ENCODE results near the gene LRRC59.
"Not testable (repeated sequence)": the region's sequence is repeated elsewhere in the genome, so short reads cannot be mapped to it uniquely, and the experiment has no call there.

The LRRC59 gene

GRCh38 chr17:50424996-50425681 lies 27.8 kb upstream of the LRRC59 start:
- no peak for DNase-seq (ENCODE audit: low spot score)

GRCh38 chr17:50424246-50424995 lies 27.1 kb upstream of the LRRC59 start:
- no peak for DNase-seq (ENCODE audit: low spot score)

- peak; percentile 97 for DNase-seq (ENCODE audit: low spot score)
Observed at GRCh38 chr17:50423553-50424159, 26.3 kb upstream of the LRRC59 start.

GRCh38 chr17:50422738-50423137 lies 25.4 kb upstream of the LRRC59 start:
- no peak for DNase-seq (ENCODE audit: low spot score)

- DNase-seq (ENCODE audit: low spot score), result no peak
Observed at GRCh38 chr17:50421308-50422051, 24.2 kb upstream of the LRRC59 start.

GRCh38 chr17:50420419-50421112 lies 23.2 kb upstream of the LRRC59 start:
- peak; percentile 42 for DNase-seq (ENCODE audit: low spot score)

- not testable (repeated sequence) for DNase-seq (ENCODE audit: low spot score)
Observed at GRCh38 chr17:50419577-50419976, 22.3 kb upstream of the LRRC59 start.

GRCh38 chr17:50414808-50415207 lies 17.5 kb upstream of the LRRC59 start:
- no peak for DNase-seq (ENCODE audit: low spot score)

GRCh38 chr17:50412188-50412732 lies 14.9 kb upstream of the LRRC59 start:
- no peak for DNase-seq (ENCODE audit: low spot score)

GRCh38 chr17:50407921-50408320 lies 10.6 kb upstream of the LRRC59 start:
- peak; percentile 22 for DNase-seq (ENCODE audit: low spot score)

GRCh38 chr17:50406578-50406977 lies 9.3 kb upstream of the LRRC59 start:
- no peak for DNase-seq (ENCODE audit: low spot score)

GRCh38 chr17:50405351-50405750 lies 8.0 kb upstream of the LRRC59 start:
- DNase-seq (ENCODE audit: low spot score), result not testable (repeated sequence)

- not testable (repeated sequence) for DNase-seq (ENCODE audit: low spot score)
Observed at GRCh38 chr17:50399591-50399990, 2.3 kb upstream of the LRRC59 start.

GRCh38 chr17:50398672-50399071 lies 1.3 kb upstream of the LRRC59 start:
- not testable (repeated sequence) for DNase-seq (ENCODE audit: low spot score)

- DNase-seq (ENCODE audit: low spot score), result no peak
Observed at GRCh38 chr17:50397919-50398285, 579 bp upstream of the LRRC59 start.

- DNase-seq (ENCODE audit: low spot score), result peak; percentile 60
Observed at GRCh38 chr17:50396261-50397110, 837 bp downstream of the LRRC59 start.

GRCh38 chr17:50394711-50395110 lies 2.6 kb downstream of the LRRC59 start:
- no peak for DNase-seq (ENCODE audit: low spot score)

- no peak for DNase-seq (ENCODE audit: low spot score)
Observed at GRCh38 chr17:50393700-50394099, 3.6 kb downstream of the LRRC59 start.

- no peak for DNase-seq (ENCODE audit: low spot score)
Observed at GRCh38 chr17:50392621-50393020, 4.7 kb downstream of the LRRC59 start.

GRCh38 chr17:50389534-50389933 lies 7.8 kb downstream of the LRRC59 start:
- DNase-seq (ENCODE audit: low spot score), result no peak

GRCh38 chr17:50388728-50389127 lies 8.6 kb downstream of the LRRC59 start:
- DNase-seq (ENCODE audit: low spot score), result no peak

All from kidney tubule cell (primary cell).